Erythroblast (primary cell): ENCODE results near the gene ATP8A1.

Source experiments
- GATA1 ChIP-seq: IDR thresholded peaks from 2 replicates; pipeline ENCODE4 v1.6.1; 2011; ENCODE audit warnings: low read depth, mild to moderate bottlenecking, control low read depth, low read length, moderate library complexity
- POLR2A ChIP-seq: IDR thresholded peaks from 2 replicates; pipeline ENCODE4 v1.6.1; 2011; ENCODE audit warnings: mild to moderate bottlenecking, low read length

GRCh38 chr4:42655269-42655637 lies 1.7 kb downstream of the ATP8A1 start:
- TF ChIP-seq POLR2A = no peak
- no peak for TF ChIP-seq GATA1
